Smooth muscle cell (in vitro differentiated cells): ENCODE measurements around the gene TRIM41. TPM values are rescaled to one million over a fixed set of nuclear protein-coding genes. Genes with fewer than 3 reads are reported as not detected.
A peak's percentile ranks its signal among the peaks of the same experiment; 100 is the strongest.

Experiments used
- DNase-seq: peaks from one replicate; lab custom pipeline; 2025; ENCODE audit not compliant: unreplicated experiment; lab: John Stamatoyannopoulos, UW
- H2AFZ ChIP-seq: fragments of 200-600 bp; sonication (generic); 2 replicates; pipeline ENCODE4 v1.6.0; 2016; ENCODE audit warnings: antibody characterized with exemption, low read depth, mild to moderate bottlenecking
- H3F3A ChIP-seq: fragments of 200-600 bp; sonication (generic); 2 replicates; pipeline ENCODE4 v1.6.0; 2017; ENCODE audit warnings: antibody characterized with exemption, low read depth
- H3K27ac ChIP-seq: fragments of 200-600 bp; sonication (generic); 2 replicates; pipeline ENCODE4 v1.5.1; 2016; ENCODE audit warnings: low read depth, mild to moderate bottlenecking
- H3K27me3 ChIP-seq: fragments of 200-600 bp; sonication (generic); 2 replicates; pipeline ENCODE4 v1.6.1; 2016; ENCODE audit warnings: low read depth, mild to moderate bottlenecking
- H3K36me3 ChIP-seq: fragments of 200-600 bp; sonication (generic); 2 replicates; pipeline ENCODE4 v1.5.1; 2016; ENCODE audit warnings: low read depth
- H3K4me1 ChIP-seq: fragments of 200-600 bp; sonication (generic); 2 replicates; pipeline ENCODE4 v1.5.1; 2016; ENCODE audit warnings: low read depth
- H3K4me2 ChIP-seq: fragments of 200-600 bp; sonication (generic); 2 replicates; pipeline ENCODE4 v1.6.0; 2016; ENCODE audit warnings: mild to moderate bottlenecking
- H3K4me3 ChIP-seq: fragments of 200-600 bp; sonication (generic); 2 replicates; pipeline ENCODE4 v1.5.1; 2016; ENCODE audit warnings: mild to moderate bottlenecking
- H3K79me2 ChIP-seq: fragments of 200-600 bp; sonication (generic); 2 replicates; pipeline ENCODE4 v1.6.0; 2016; ENCODE audit warnings: low read depth, mild to moderate bottlenecking
- H3K9ac ChIP-seq: fragments of 200-600 bp; sonication (generic); 2 replicates; pipeline ENCODE4 v1.6.0; 2016; ENCODE audit warnings: low read depth
- H3K9me3 ChIP-seq: fragments of 200-600 bp; sonication (generic); replicated peaks from 2 replicates; pipeline ENCODE4 v1.5.1; 2016; ENCODE audit warnings: low read depth
- H4K20me1 ChIP-seq: fragments of 200-600 bp; sonication (generic); 2 replicates; pipeline ENCODE4 v1.6.0; 2016; ENCODE audit warnings: low read depth
- WGBS: methylation state at CpG from one replicate; pipeline ENCODE4 v1.1.7; 2016; ENCODE audit warnings: low lambda C conversion rate; 5-methylcytosine and 5-hydroxymethylcytosine counted together
- polyA plus RNA-seq: library from polyadenylated mRNA; unstranded; fragments of >200 nt; fragmentation: Nextera tagmentation; extraction: Ambion mirVana; gene quantifications from 2 replicates; pipeline ENCODE4 v1.2.1, GENCODE V29; 2016
- total RNA-seq: library from RNA; depleted of rRNA; stranded (reverse); fragments of >200 nt; gene quantifications from 2 replicates; pipeline ENCODE4 v1.2.3, GENCODE V29; 2014
- TF ChIP-seq, protein P1 (sequence below): fragments of 200-600 bp; sonication (generic); IDR thresholded peaks from 2 replicates; pipeline ENCODE4 v1.5.1; 2017; ENCODE audit warnings: borderline replicate concordance, mild to moderate bottlenecking, antibody characterized with exemption; ENCODE audit not compliant: insufficient read depth, poor library complexity, severe bottlenecking

The TRIM41 gene
- total and polyA plus RNA-seq, 2 experiments from 2014 or later, result 2.4 to 7.5 TPM

DNA sequence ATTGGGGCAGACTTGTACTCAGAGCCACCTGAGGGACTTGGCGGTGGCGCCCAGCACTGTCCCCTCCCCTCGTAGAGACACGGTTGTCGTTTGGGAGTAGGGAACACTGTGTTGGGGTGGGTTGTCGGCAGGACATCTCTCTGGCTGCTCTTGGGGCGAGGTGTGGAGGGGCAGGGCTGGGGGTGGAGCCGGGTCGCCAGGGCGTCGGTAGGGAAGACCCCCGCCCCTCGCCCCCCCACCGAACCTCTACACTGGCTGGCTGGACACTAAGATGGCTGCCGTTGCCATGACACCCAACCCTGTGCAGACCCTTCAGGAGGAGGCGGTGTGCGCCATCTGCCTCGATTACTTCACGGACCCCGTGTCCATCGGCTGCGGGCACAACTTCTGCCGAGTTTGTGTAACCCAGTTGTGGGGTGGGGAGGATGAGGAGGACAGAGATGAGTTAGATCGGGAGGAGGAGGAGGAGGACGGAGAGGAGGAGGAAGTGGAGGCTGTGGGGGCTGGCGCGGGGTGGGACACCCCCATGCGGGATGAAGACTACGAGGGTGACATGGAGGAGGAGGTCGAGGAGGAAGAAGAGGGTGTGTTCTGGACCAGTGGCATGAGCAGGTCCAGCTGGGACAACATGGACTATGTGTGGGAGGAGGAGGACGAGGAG is 778 bp downstream of the TRIM41 start:
- peak overlapping the region; percentile 87 for H3K9ac ChIP-seq
- peak overlapping the region; percentile 39 for H2AFZ ChIP-seq
- peak overlapping the region; percentile 71 for H3K4me3 ChIP-seq
- TF ChIP-seq, protein P1, sequence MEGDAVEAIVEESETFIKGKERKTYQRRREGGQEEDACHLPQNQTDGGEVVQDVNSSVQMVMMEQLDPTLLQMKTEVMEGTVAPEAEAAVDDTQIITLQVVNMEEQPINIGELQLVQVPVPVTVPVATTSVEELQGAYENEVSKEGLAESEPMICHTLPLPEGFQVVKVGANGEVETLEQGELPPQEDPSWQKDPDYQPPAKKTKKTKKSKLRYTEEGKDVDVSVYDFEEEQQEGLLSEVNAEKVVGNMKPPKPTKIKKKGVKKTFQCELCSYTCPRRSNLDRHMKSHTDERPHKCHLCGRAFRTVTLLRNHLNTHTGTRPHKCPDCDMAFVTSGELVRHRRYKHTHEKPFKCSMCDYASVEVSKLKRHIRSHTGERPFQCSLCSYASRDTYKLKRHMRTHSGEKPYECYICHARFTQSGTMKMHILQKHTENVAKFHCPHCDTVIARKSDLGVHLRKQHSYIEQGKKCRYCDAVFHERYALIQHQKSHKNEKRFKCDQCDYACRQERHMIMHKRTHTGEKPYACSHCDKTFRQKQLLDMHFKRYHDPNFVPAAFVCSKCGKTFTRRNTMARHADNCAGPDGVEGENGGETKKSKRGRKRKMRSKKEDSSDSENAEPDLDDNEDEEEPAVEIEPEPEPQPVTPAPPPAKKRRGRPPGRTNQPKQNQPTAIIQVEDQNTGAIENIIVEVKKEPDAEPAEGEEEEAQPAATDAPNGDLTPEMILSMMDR, result no peak
- no peaks in the 10 kb centered on the region for H3K27me3 ChIP-seq
- 3% methylated on average over 27 of the region's 31 CpGs for WGBS
- H3F3A ChIP-seq, result peaks cover 22% of the 10 kb centered on the region
- H3K36me3 ChIP-seq, result no peaks in the 10 kb centered on the region
- H4K20me1 ChIP-seq, result no peaks in the 10 kb centered on the region
- H3K4me1 ChIP-seq, result no peaks in the 10 kb centered on the region
- no peaks in the 10 kb centered on the region for H3K9me3 ChIP-seq
- DNase-seq, result no peak
- peaks cover 37% of the 10 kb centered on the region for H3K79me2 ChIP-seq
- H3K4me2 ChIP-seq, result peak overlapping the region; percentile 85
- H3K27ac ChIP-seq, result peak overlapping the region; percentile 90

DNA sequence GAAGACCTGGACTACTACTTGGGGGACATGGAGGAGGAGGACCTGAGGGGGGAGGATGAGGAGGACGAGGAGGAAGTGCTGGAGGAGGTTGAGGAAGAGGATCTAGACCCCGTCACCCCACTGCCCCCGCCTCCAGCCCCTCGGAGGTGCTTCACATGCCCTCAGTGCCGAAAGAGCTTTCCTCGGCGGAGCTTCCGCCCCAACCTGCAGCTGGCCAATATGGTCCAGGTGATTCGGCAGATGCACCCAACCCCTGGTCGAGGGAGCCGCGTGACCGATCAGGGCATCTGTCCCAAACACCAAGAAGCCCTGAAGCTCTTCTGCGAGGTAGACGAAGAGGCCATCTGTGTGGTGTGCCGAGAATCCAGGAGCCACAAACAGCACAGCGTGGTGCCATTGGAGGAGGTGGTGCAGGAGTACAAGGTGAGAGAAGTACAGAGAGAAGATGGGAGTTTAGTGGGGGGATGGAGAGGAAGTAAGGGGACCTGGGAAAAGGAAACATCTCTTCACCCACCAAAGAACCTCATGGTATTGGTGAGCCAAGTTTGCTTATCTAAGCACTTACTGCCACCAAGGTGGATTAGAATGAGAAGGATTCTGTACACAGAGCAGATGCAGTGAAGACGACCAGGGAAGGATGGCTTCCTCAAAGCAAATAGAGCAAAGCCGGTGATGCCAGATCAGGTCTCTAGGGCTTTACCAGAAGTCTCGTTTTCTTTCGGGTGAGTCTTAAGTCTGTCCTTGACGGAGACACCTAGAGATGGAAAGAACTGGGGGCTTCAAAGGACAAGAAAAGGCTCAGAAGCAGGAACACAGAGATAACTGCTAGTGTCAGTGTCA is 1.5 kb downstream of the TRIM41 start:
- Histone ChIP-seq H3K36me3 (no peaks in the 10 kb centered on the region), H3F3A (peaks cover 22% of the 10 kb centered on the region), H3K9ac (peak overlapping the region; percentile 87), H3K27me3 (no peaks in the 10 kb centered on the region), H4K20me1 (no peaks in the 10 kb centered on the region), H3K4me1 (no peaks in the 10 kb centered on the region), H3K4me3 (peak overlapping the region; percentile 71), H3K4me2 (peak overlapping the region; percentile 85), H2AFZ (no peak overlapping the region), H3K9me3 (no peaks in the 10 kb centered on the region), H3K79me2 (peaks cover 38% of the 10 kb centered on the region), H3K27ac (no peak overlapping the region)
- DNase-seq, result no peak
- TF ChIP-seq, protein P1, result no peak
- 92% methylated on average over 20 of the region's 22 CpGs for WGBS

DNA sequence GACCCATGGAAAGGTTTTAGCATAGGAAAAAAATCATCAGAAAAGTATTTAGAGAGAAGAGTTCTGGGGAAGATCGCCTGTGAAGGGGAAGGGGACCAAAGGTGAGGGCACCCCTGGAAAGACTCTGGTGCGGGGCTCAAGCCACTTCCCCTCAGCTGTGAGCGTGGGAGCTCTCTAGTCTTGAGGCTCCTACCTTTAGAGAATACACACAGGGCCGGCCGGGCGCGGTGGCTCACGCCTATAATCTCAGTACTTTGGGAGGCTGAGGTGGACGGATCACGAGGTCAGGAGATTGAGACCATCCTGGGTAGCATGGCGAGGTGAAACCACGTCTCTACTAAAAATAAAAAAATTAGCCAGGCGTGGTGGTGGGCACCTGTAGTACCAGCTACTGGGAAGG is 6.9 kb downstream of the TRIM41 start:
- H4K20me1 ChIP-seq, result peaks cover 4% of the 10 kb centered on the region
- 98% methylated on average over 13 of the region's 13 CpGs for WGBS

More for the DNA sequence above, 6.9 kb downstream of the TRIM41 start:
- H3K4me3 ChIP-seq, result no peak overlapping the region
- DNase-seq, result no peak
- H3K4me2 ChIP-seq, result no peak overlapping the region
- no peaks in the 10 kb centered on the region for H3K4me1 ChIP-seq
- TF ChIP-seq, protein P1, result no peak
- no peak overlapping the region for H3K27ac ChIP-seq
- peaks cover 32% of the 10 kb centered on the region for H3K79me2 ChIP-seq
- H3F3A ChIP-seq, result peaks cover 13% of the 10 kb centered on the region
- H3K9ac ChIP-seq, result no peak overlapping the region
- H3K36me3 ChIP-seq, result no peaks in the 10 kb centered on the region
- no peaks in the 10 kb centered on the region for H3K27me3 ChIP-seq
- H3K9me3 ChIP-seq, result no peaks in the 10 kb centered on the region
- no peak overlapping the region for H2AFZ ChIP-seq
